Adrenal gland (tissue), 12 donors: ENCODE results near the gene TCAIM. TPM values are rescaled to one million over a fixed set of nuclear protein-coding genes. Genes with fewer than 3 reads are reported as not detected.
A peak's percentile ranks its signal among the peaks of the same experiment; 100 is the strongest.

Source experiments
- DNase-seq, 7 donors: peaks; one replicate each; pipeline ENCODE4 v3.0.0-alpha.2; 2019 to 2020
- H3K27ac ChIP-seq, 5 donors: fragments of 200-600 bp; sonication (generic) in 4 of 5; 1 replicate in 3 of 5; 2 replicates in 2 of 5; pipeline versions ENCODE4 v1.5.1 to v1.8.0; 2016 to 2020; ENCODE audit warnings: mild to moderate bottlenecking in 1 of 5
- H3K27me3 ChIP-seq: fragments of 200-600 bp; 2 replicates; pipeline ENCODE4 v1.8.0; 2021
- H3K36me3 ChIP-seq, 2 donors: fragments of 200-600 bp; replicated peaks in 1 of 2; 1 replicate in 1 of 2; 2 replicates in 1 of 2; pipeline versions ENCODE4 v1.5.1 to v1.8.0; 2018 to 2022
- H3K4me1 ChIP-seq, 2 donors: fragments of 200-600 bp; replicated peaks in 1 of 2; 1 replicate in 1 of 2; 2 replicates in 1 of 2; pipeline versions ENCODE4 v1.5.1 to v1.8.0; 2018 to 2021
- H3K4me3 ChIP-seq, 4 donors: fragments of 200-600 bp; sonication (generic) in 3 of 4; one replicate each; pipeline ENCODE4 v1.5.1; 2016 to 2018
- H3K9me3 ChIP-seq, 3 donors: fragments of 200-600 bp; sonication (generic) in 1 of 3; replicated peaks in 1 of 3; 1 replicate in 2 of 3; 2 replicates in 1 of 3; pipeline versions ENCODE4 v1.5.1 to v1.8.0; 2016 to 2021
- CTCF ChIP-seq, 6 experiments: fragments of 450-650 bp in 4 of 6; fragments of 200-600 bp in 2 of 6; sonication (generic) in 1 of 6; IDR thresholded peaks; 1 replicate in 5 of 6; 2 replicates in 1 of 6; pipeline versions ENCODE4 v1.5.1 to v1.8.0; 2016 to 2021; ENCODE audit warnings: antibody characterized with exemption in 6 of 6, mild to moderate bottlenecking in 2 of 6, moderate library complexity in 1 of 6
- POLR2A ChIP-seq, 2 donors: fragments of 450-650 bp; IDR thresholded peaks; one replicate each; pipeline ENCODE4 v1.6.1; 2017; ENCODE audit warnings: antibody characterized with exemption in 2 of 2, mild to moderate bottlenecking in 2 of 2, moderate library complexity in 1 of 2
- WGBS, 4 donors: extraction: QIAGEN DNeasy Blood & Tissue Kit in 2 of 4; methylation state at CpG; one replicate each; pipeline versions ENCODE4 v1.1.5 to v1.1.7; 2013 to 2017; 5-methylcytosine and 5-hydroxymethylcytosine counted together
- intact Hi-C, 2 donors: fragments of 100-400 bp; cut with DNase I; formaldehyde crosslinking; loops; one replicate each; pipeline versions ENCODE4 v1.14.1 to v1.15.0; 2022 to 2023
- polyA plus RNA-seq, 3 donors: library from polyadenylated mRNA; stranded (reverse); fragments of 200-250 nt in 2 of 3; fragments of 350-450 nt in 1 of 3; fragmentation: Illumina TruSeq in 1 of 3; extraction: RNeasy Lipid Tissue Mini Kit (QIAGEN cat#74804) in 1 of 3; gene quantifications; one replicate each; pipeline ENCODE4 v1.2.3, GENCODE V29; 2013 to 2014
- total RNA-seq, 9 donors: library from RNA; depleted of rRNA in 4 of 9; stranded (reverse); fragments of >200 nt in 4 of 9; fragments of 120-200 nt in 1 of 9; fragmentation: NEBNext Ultra II Directional in 1 of 9; extraction: Animal tissue kit (Norgen Biotek cat#: 25700) in 1 of 9; gene quantifications; one replicate each; pipeline versions ENCODE4 v1.1.0 to v1.2.4, GENCODE V29; 2013 to 2023
- donor health status: healthy with polysubstance abuse.
- donor health status: Bipolar disorder and iron deficiency.
- donor health status: DM: yes; HTN: yes; CAD: no.
- donor health status: DM: no; HTN: no; CAD: no.
- donor health status: DM: no; HTN: no; CAD: no.
- donor health status: DM: yes; HTN: yes; CAD: no.

The TCAIM gene
- total and polyA plus RNA-seq, 12 donors = 11.8 to 51.9 (median 31.8) TPM

- TF ChIP-seq POLR2A (IDR thresholded peaks at IDR 0.05) = no peak
- no peak for TF ChIP-seq CTCF (IDR thresholded peaks at IDR 0.05)
- WGBS, 4 donors = 54 to 58% (median 55%) methylated on average over 8 of the region's 8 CpGs
- Histone ChIP-seq H3K4me3 (no peak overlapping the region), H3K9me3 (no peaks in the 10 kb centered on the region), H3K27me3 (no peaks in the 10 kb centered on the region), H3K4me1 (no peaks in the 10 kb centered on the region), H3K27ac (no peak overlapping the region), H3K36me3 (no peaks in the 10 kb centered on the region)
- no peak for DNase-seq
- intact Hi-C loops = no loop called here
These were observed 19.7 kb upstream of the TCAIM start for GRCh38 chr3:44318891-44319311.

GRCh38 chr3:44321335-44321734 is 17.2 kb upstream of the TCAIM start:
- Histone ChIP-seq H3K27ac (no peak overlapping the region), H3K9me3 (no peaks in the 10 kb centered on the region), H3K27me3 (no peaks in the 10 kb centered on the region), H3K4me1 (no peaks in the 10 kb centered on the region), H3K36me3 (no peaks in the 10 kb centered on the region), H3K4me3 (no peak overlapping the region)
- intact Hi-C loops = loop anchor here in 1 of 2 donors (10.0 kb wide), 2 partner anchors 153 to 193 kb away; partner anchors contain the start of gene ZNF445
- TF ChIP-seq POLR2A (IDR thresholded peaks at IDR 0.05) (no peak), CTCF (IDR thresholded peaks at IDR 0.05) (no peak)
- no peak for DNase-seq
- WGBS, 4 donors = 45 to 60% (median 51%) methylated on average over 3 of the region's 3 CpGs

GRCh38 chr3:44323341-44323955 is 15.1 kb upstream of the TCAIM start:
- no peaks in the 10 kb centered on the region for H3K36me3 ChIP-seq
- intact Hi-C loops = loop anchor here in 1 of 2 donors (10.0 kb wide), 2 partner anchors 151 to 191 kb away; partner anchors contain the start of gene ZNF445

GRCh38 chr3:44324584-44324983 is 14.0 kb upstream of the TCAIM start:
- Histone ChIP-seq H3K4me1 (no peaks in the 10 kb centered on the region), H3K9me3 (no peaks in the 10 kb centered on the region), H3K27me3 (no peaks in the 10 kb centered on the region), H3K4me3 (no peak overlapping the region), H3K27ac (no peak overlapping the region), H3K36me3 (no peaks in the 10 kb centered on the region)
- DNase-seq = no peak
- TF ChIP-seq POLR2A (IDR thresholded peaks at IDR 0.05) (no peak), CTCF (IDR thresholded peaks at IDR 0.05) (no peak)
- intact Hi-C loops = loop anchor here in 1 of 2 donors (10.0 kb wide), 2 partner anchors 150 to 190 kb away; partner anchors contain the start of gene ZNF445

More at GRCh38 chr3:44323341-44323955, 15.1 kb upstream of the TCAIM start:
- Histone ChIP-seq H3K27me3 (no peaks in the 10 kb centered on the region), H3K9me3 (no peaks in the 10 kb centered on the region), H3K4me1 (no peaks in the 10 kb centered on the region), H3K4me3 (no peak overlapping the region), H3K27ac (no peak overlapping the region)
- TF ChIP-seq CTCF (IDR thresholded peaks at IDR 0.05) (peak; percentile 70 to 91 (median 81)), POLR2A (IDR thresholded peaks at IDR 0.05) (no peak)
- WGBS, 4 donors = 1 to 6% (median 4%) methylated on average over 4 of the region's 4 CpGs
- DNase-seq = peak; percentile 63 to 91 (median 72)
